Neural crest cell (in vitro differentiated cells): ENCODE results near the gene COL4A6. TPM values are rescaled to one million over a fixed set of nuclear protein-coding genes. Genes with fewer than 3 reads are reported as not detected.
A peak's percentile ranks its signal among the peaks of the same experiment; 100 is the strongest.

Source experiments
- DNase-seq: peaks from one replicate; pipeline ENCODE4 v3.0.0; 2021; ENCODE audit warnings: low read depth, mixed read lengths, low spot score
- H3K27ac Mint-ChIP-seq: one replicate; pipeline ENCODE4 v1.8.0; 2021; ENCODE audit warnings: mild to moderate bottlenecking, mixed read lengths; ENCODE audit not compliant: unreplicated experiment
- H3K27me3 Mint-ChIP-seq: 2 replicates; pipeline ENCODE4 v1.8.0; 2021; ENCODE audit warnings: low read depth, mild to moderate bottlenecking, mixed read lengths
- H3K36me3 Mint-ChIP-seq: 2 replicates; pipeline ENCODE4 v1.8.0; 2021; ENCODE audit warnings: low read depth, mild to moderate bottlenecking, mixed read lengths
- H3K4me1 Mint-ChIP-seq: 2 replicates; pipeline ENCODE4 v1.8.0; 2021; ENCODE audit warnings: mixed read lengths
- H3K4me3 Mint-ChIP-seq: one replicate; pipeline ENCODE4 v1.8.0; 2021; ENCODE audit warnings: mild to moderate bottlenecking, mixed read lengths
- H3K9me3 Mint-ChIP-seq: 2 replicates; pipeline ENCODE4 v1.8.0; 2021; ENCODE audit warnings: mixed read lengths
- CTCF ChIP-seq: fragments of 200-600 bp; sonication (generic); conservative IDR thresholded peaks from 2 replicates; pipeline ENCODE4 v1.5.0; 2021; ENCODE audit warnings: antibody characterized with exemption, mild to moderate bottlenecking
- total RNA-seq: library from RNA; stranded (reverse); gene quantifications from 2 replicates; pipeline ENCODE4 v1.2.1, GENCODE V29; 2021

COL4A6 gene
- total RNA-seq, 1 donor from 2014 or later = 22.6 TPM

- H3K36me3 Mint-ChIP-seq = no peaks in the 10 kb centered on the region
- no peaks in the 10 kb centered on the region for H3K27me3 Mint-ChIP-seq
- no peak overlapping the region for H3K4me3 Mint-ChIP-seq
- H3K4me1 Mint-ChIP-seq = no peaks in the 10 kb centered on the region
- H3K9me3 Mint-ChIP-seq = peaks cover 2% of the 10 kb centered on the region
- H3K27ac Mint-ChIP-seq = no peak overlapping the region
- TF ChIP-seq CTCF = no peak
- no peak for DNase-seq
Measured at GRCh38 chrX:108198420-108198819, 239.8 kb downstream of the COL4A6 start.

DNA sequence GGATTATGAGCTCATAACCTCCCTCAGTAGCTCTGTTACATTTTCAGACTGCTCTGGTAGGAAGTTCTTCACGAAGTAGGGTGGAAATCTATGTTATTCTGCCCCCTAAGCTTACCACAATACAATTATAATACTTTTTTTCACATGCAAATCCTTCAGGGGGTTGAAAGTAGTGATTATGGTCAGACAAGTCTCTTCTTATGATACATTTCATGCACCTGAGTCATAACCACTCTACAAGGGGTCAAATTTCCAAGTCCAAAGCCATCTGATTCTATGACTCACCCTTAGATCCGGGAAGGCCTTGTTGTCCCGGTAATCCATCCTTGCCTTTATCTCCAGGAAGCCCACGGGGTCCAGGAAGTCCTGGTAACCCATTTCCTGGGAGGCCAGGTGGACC, 251.4 kb downstream of the COL4A6 start:
- TF ChIP-seq CTCF = no peak
- Mint-ChIP-seq H3K9me3 (no peaks in the 10 kb centered on the region), H3K4me1 (no peaks in the 10 kb centered on the region), H3K4me3 (no peak overlapping the region), H3K27me3 (no peaks in the 10 kb centered on the region), H3K27ac (no peak overlapping the region), H3K36me3 (peaks cover 11% of the 10 kb centered on the region)
- DNase-seq = no peak

- DNase-seq = no peak
- Mint-ChIP-seq H3K27ac (peak overlapping the region; percentile 93), H3K9me3 (no peaks in the 10 kb centered on the region), H3K36me3 (peaks cover 7% of the 10 kb centered on the region), H3K27me3 (no peaks in the 10 kb centered on the region), H3K4me3 (no peak overlapping the region), H3K4me1 (peaks cover 15% of the 10 kb centered on the region)
- no peak for TF ChIP-seq CTCF
Measured at GRCh38 chrX:108178143-108178498, 260.1 kb downstream of the COL4A6 start.

DNA sequence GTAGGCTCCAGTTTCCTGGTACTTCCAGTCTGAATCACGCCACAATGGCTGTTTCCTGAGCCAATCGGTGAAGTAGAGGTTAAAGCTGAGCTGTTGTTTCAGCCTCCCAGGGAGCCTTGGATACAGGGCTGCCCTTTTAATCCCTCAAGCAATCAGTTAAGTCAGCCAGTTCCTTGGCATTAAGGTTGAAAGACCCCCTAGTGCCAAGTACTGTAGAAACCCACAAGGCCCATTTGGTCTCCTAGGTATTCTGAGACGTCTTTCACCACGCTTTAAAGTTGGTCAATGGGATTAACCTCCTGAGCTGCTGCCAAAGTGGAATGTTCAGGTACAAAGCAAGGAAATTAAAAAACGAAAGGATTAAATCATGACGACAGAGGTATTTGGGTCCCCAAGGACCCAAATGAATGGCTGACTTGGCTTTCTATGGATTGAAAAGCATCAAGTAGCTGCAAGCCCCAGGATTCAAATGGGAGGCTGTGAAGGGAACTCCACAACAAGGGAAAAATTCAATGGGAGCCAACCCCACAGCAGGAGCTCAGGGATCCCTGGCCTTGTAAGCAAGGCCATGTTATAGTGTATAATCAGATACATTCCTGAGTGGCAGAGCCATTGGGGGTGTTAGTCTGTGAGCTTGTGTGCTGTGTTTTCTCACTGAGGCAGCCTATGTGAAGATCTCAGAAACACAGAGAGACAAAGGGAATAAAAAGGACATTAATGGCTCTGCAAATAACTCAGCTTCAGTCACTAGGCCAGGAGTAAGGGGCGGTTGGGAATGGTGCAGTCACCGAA, 260.7 kb downstream of the COL4A6 start:
- H3K4me3 Mint-ChIP-seq = no peak overlapping the region
- no peak for DNase-seq
- TF ChIP-seq CTCF = no peak
- H3K27ac Mint-ChIP-seq = peak overlapping the region; percentile 93
- peaks cover 7% of the 10 kb centered on the region for H3K36me3 Mint-ChIP-seq
- H3K4me1 Mint-ChIP-seq = peaks cover 15% of the 10 kb centered on the region
- H3K9me3 Mint-ChIP-seq = no peaks in the 10 kb centered on the region
- no peaks in the 10 kb centered on the region for H3K27me3 Mint-ChIP-seq

- DNase-seq = no peak
- TF ChIP-seq CTCF = no peak
- Mint-ChIP-seq H3K36me3 (peaks cover 10% of the 10 kb centered on the region), H3K4me3 (no peak overlapping the region), H3K4me1 (peaks cover 15% of the 10 kb centered on the region), H3K9me3 (no peaks in the 10 kb centered on the region), H3K27ac (peak overlapping the region; percentile 57), H3K27me3 (no peaks in the 10 kb centered on the region)
Measured at GRCh38 chrX:108173874-108174273, 264.3 kb downstream of the COL4A6 start.
